NCI-H146 treated with DMSO at 0.1 percent for 48 hours (cell line): ENCODE data around the gene STAG1.
"Not testable (repeated sequence)": the region's sequence is repeated elsewhere in the genome, so short reads cannot be mapped to it uniquely, and the experiment has no call there.

Experiments used
- DNase-seq: peaks from one replicate; lab custom pipeline; 2025; ENCODE audit not compliant: unreplicated experiment; lab: John Stamatoyannopoulos, UW

The STAG1 gene

GRCh38 chr3:136336329-136337100 is 415.7 kb downstream of the STAG1 start:
- DNase-seq = no peak

GRCh38 chr3:136334726-136335125 is 417.5 kb downstream of the STAG1 start:
- DNase-seq = not testable (repeated sequence)

- no peak for DNase-seq
Observed at GRCh38 chr3:136334209-136334608, 418.0 kb downstream of the STAG1 start.

- DNase-seq = no peak
Observed at GRCh38 chr3:136332776-136333175, 419.4 kb downstream of the STAG1 start.

- no peak for DNase-seq
Observed at GRCh38 chr3:136332302-136332701, 419.9 kb downstream of the STAG1 start.

GRCh38 chr3:136330900-136331299 is 421.3 kb downstream of the STAG1 start:
- no peak for DNase-seq

GRCh38 chr3:136329593-136329992 is 422.6 kb downstream of the STAG1 start:
- DNase-seq = no peak

GRCh38 chr3:136327671-136328070 is 424.5 kb downstream of the STAG1 start:
- DNase-seq = no peak

- no peak for DNase-seq
Observed at GRCh38 chr3:136326316-136326715, 425.9 kb downstream of the STAG1 start.

GRCh38 chr3:136311968-136312367 is 440.2 kb downstream of the STAG1 start:
- DNase-seq = no peak

- no peak for DNase-seq
Observed at GRCh38 chr3:136311261-136311660, 440.9 kb downstream of the STAG1 start.

- DNase-seq = no peak
Observed at GRCh38 chr3:136305879-136306278, 446.3 kb downstream of the STAG1 start.

- no peak for DNase-seq
Observed at GRCh38 chr3:136300444-136300843, 451.7 kb downstream of the STAG1 start.

- DNase-seq = no peak
Observed at GRCh38 chr3:136297826-136298225, 454.4 kb downstream of the STAG1 start.

- no peak for DNase-seq
Observed at GRCh38 chr3:136296960-136297359, 455.2 kb downstream of the STAG1 start.

- no peak for DNase-seq
Observed at GRCh38 chr3:136294176-136294575, 458.0 kb downstream of the STAG1 start.

- DNase-seq = no peak
Observed at GRCh38 chr3:136293279-136293678, 458.9 kb downstream of the STAG1 start.

- DNase-seq = no peak
Observed at GRCh38 chr3:136292500-136292899, 459.7 kb downstream of the STAG1 start.

GRCh38 chr3:136291302-136291701 is 460.9 kb downstream of the STAG1 start:
- no peak for DNase-seq
